Neuronal stem cell (in vitro differentiated cells): ENCODE data around the gene CD320.
A peak's percentile ranks its signal among the peaks of the same experiment; 100 is the strongest.

Experiments
- DNase-seq: peaks from one replicate; pipeline ENCODE4 v3.0.0-alpha.2; 2013; ENCODE audit warnings: low spot score
- H2AFZ ChIP-seq: one replicate; pipeline ENCODE4 v1.6.1; 2013; ENCODE audit warnings: mild to moderate bottlenecking, low read length, inconsistent platforms
- H2AK5ac ChIP-seq: 2 replicates; pipeline ENCODE4 v1.6.1; 2013; ENCODE audit warnings: low read depth, mild to moderate bottlenecking, inconsistent platforms, low read length, moderate library complexity, mixed read lengths
- H2BK120ac ChIP-seq: 2 replicates; pipeline ENCODE4 v1.6.1; 2013; ENCODE audit warnings: low read depth, mild to moderate bottlenecking, inconsistent platforms, low read length, moderate library complexity, mixed read lengths
- H2BK12ac ChIP-seq: one replicate; pipeline ENCODE4 v1.6.1; 2013; ENCODE audit warnings: low read length, inconsistent platforms
- H2BK15ac ChIP-seq: 2 replicates; pipeline ENCODE4 v1.6.1; 2013; ENCODE audit warnings: mild to moderate bottlenecking, low read length, inconsistent platforms, mixed read lengths
- H2BK5ac ChIP-seq: one replicate; pipeline ENCODE4 v1.6.1; 2013; ENCODE audit warnings: inconsistent platforms, mild to moderate bottlenecking, low read length, moderate library complexity
- H3K14ac ChIP-seq: one replicate; pipeline ENCODE4 v1.6.1; 2013; ENCODE audit warnings: low read length, inconsistent platforms
- H3K18ac ChIP-seq: 2 replicates; pipeline ENCODE4 v1.6.1; 2013; ENCODE audit warnings: low read length, inconsistent platforms
- H3K23ac ChIP-seq: 2 replicates; pipeline ENCODE4 v1.6.1; 2013; ENCODE audit warnings: low read depth, mild to moderate bottlenecking, mixed read lengths, low read length, inconsistent platforms; ENCODE audit not compliant: poor library complexity
- H3K27ac ChIP-seq: replicated peaks from 3 replicates; pipeline ENCODE4 v1.5.1; 2013; ENCODE audit warnings: low read length, inconsistent platforms
- H3K27me3 ChIP-seq, 3 experiments: 2 replicates each; pipeline ENCODE4 v1.6.1; 2013; ENCODE audit warnings: low read length in 3 of 3, mild to moderate bottlenecking in 2 of 3, inconsistent platforms in 1 of 3, low read depth in 1 of 3, mixed read lengths in 1 of 3, moderate library complexity in 1 of 3; ENCODE audit not compliant: control insufficient read depth in 3 of 3, insufficient read depth in 3 of 3
- H3K36me3 ChIP-seq, 2 donors: replicated peaks in 1 of 2; 2 replicates each; pipeline ENCODE4 v1.6.1; 2013; ENCODE audit warnings: low read length in 2 of 2; ENCODE audit not compliant: control insufficient read depth in 2 of 2, insufficient read depth in 2 of 2
- H3K4ac ChIP-seq: 2 replicates; pipeline ENCODE4 v1.6.1; 2013; ENCODE audit warnings: inconsistent platforms, mild to moderate bottlenecking, low read length, moderate library complexity
- H3K4me1 ChIP-seq, 2 donors: 1 replicate in 1 of 2; 2 replicates in 1 of 2; pipeline ENCODE4 v1.6.1; 2013; ENCODE audit warnings: low read length in 2 of 2, low read depth in 1 of 2; ENCODE audit not compliant: control insufficient read depth in 2 of 2, insufficient read depth in 1 of 2
- H3K4me2 ChIP-seq: one replicate; pipeline ENCODE4 v1.6.1; 2013; ENCODE audit warnings: mild to moderate bottlenecking, low read length, inconsistent platforms; ENCODE audit not compliant: insufficient read depth, poor library complexity, severe bottlenecking
- H3K4me3 ChIP-seq, 2 donors: 2 replicates each; pipeline ENCODE4 v1.5.1; 2013; ENCODE audit warnings: low read length in 2 of 2, mild to moderate bottlenecking in 2 of 2, inconsistent platforms in 1 of 2, moderate library complexity in 1 of 2
- H3K79me1 ChIP-seq: one replicate; pipeline ENCODE4 v1.6.1; 2013; ENCODE audit warnings: low read depth, mild to moderate bottlenecking, inconsistent platforms, low read length, moderate library complexity
- H3K9ac ChIP-seq: one replicate; pipeline ENCODE4 v1.6.1; 2013; ENCODE audit warnings: mild to moderate bottlenecking, low read depth, low read length, inconsistent platforms; ENCODE audit not compliant: poor library complexity
- H3K9me3 ChIP-seq, 2 donors: replicated peaks in 1 of 2; 2 replicates each; pipeline versions ENCODE3 to v1.6.1; 2013; ENCODE audit warnings: low read length in 2 of 2, mild to moderate bottlenecking in 2 of 2, inconsistent platforms in 1 of 2, low read depth in 1 of 2, mixed read lengths in 1 of 2, moderate library complexity in 1 of 2; ENCODE audit not compliant: control insufficient read depth in 2 of 2, insufficient read depth in 1 of 2
- H4K8ac ChIP-seq: one replicate; pipeline ENCODE4 v1.6.1; 2013; ENCODE audit warnings: low read depth, mild to moderate bottlenecking, inconsistent platforms, low read length, moderate library complexity
- H4K91ac ChIP-seq: one replicate; pipeline ENCODE4 v1.6.1; 2013; ENCODE audit warnings: low read length, low read depth, mild to moderate bottlenecking, inconsistent platforms; ENCODE audit not compliant: poor library complexity
- WGBS, 2 donors: extraction: QIAGEN DNeasy Blood & Tissue Kit; methylation state at CpG; one replicate each; pipeline ENCODE4 v1.1.7; 2013; ENCODE audit warnings: missing lambda C conversion rate in 2 of 2, mixed read lengths in 1 of 2; ENCODE audit not compliant: insufficient read length in 2 of 2, insufficient replicate concordance in 1 of 2; ENCODE audit errors: extremely low coverage in 2 of 2; 5-methylcytosine and 5-hydroxymethylcytosine counted together

Gene CD320

DNA sequence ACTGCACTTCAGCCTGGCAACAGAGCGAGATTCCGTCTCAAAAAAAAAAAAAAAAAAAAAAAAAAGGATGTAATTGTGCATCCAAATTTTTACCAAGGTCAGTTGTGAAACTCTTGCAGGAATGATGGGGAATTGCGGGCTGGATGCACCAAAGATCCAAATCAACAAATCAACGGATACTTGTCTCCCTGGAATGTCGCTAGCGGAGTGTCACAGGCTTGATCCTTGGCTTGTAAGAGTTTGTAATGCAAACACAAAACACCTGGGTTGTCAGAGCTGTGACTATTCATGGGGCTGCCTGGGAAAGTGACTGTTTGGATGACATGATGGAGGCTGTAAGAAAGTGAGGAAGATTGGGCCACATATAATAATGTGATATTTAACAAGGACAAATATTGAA is 30.7 kb upstream of the CD320 start:
- no peak overlapping the region for H2AK5ac ChIP-seq
- WGBS, 2 donors, result no CpG with 5 or more reads among the region's 6 CpGs
- H3K18ac ChIP-seq, result no peak overlapping the region
- H3K4ac ChIP-seq, result no peak overlapping the region
- H3K79me1 ChIP-seq, result no peaks in the 10 kb centered on the region
- DNase-seq, result no peak
- H3K27ac ChIP-seq, result no peak overlapping the region
- no peak overlapping the region for H4K91ac ChIP-seq
- H3K9ac ChIP-seq, result no peak overlapping the region
- peaks cover 5 to 6% of the 10 kb centered on the region in 2 donors for H3K4me1 ChIP-seq
- H4K8ac ChIP-seq, result no peak overlapping the region
- no peak overlapping the region for H2BK12ac ChIP-seq
- H3K4me2 ChIP-seq, result no peak overlapping the region
- H3K9me3 ChIP-seq, result no peaks in the 10 kb centered on the region
- no peak overlapping the region for H3K4me3 ChIP-seq
- no peak overlapping the region for H2BK15ac ChIP-seq
- H2BK5ac ChIP-seq, result no peak overlapping the region
- peaks cover 18 to 75% (median 57%) of the 10 kb centered on the region in 3 experiments for H3K27me3 ChIP-seq
- no peaks in the 10 kb centered on the region for H3K36me3 ChIP-seq
- H3K23ac ChIP-seq, result no peak overlapping the region
- H3K14ac ChIP-seq, result no peak overlapping the region
- no peak overlapping the region for H2BK120ac ChIP-seq
- no peak overlapping the region for H2AFZ ChIP-seq

DNA sequence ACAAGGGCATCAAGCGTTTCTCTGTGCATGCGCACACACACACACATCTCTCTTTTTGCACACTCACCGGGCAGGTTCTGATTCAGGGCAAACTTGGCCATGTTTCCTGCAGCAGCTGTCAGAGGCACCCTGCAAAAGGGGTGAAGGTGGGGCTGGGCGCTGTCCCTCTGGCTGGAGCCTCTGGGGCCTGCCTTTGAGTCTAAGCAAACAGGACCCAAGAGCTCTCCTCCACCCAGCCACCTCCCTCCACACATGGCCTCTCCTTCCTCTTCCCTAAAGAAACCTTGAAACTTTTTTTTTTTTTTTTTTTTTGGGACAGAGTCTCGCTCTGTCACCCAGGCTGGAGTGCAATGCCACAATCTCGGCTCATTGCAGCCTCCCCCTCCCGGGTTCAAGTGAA is 29.6 kb upstream of the CD320 start:
- no peak overlapping the region for H3K14ac ChIP-seq
- peaks cover 5 to 9% of the 10 kb centered on the region in 2 donors for H3K4me1 ChIP-seq
- no peak for DNase-seq
- H2AK5ac ChIP-seq, result no peak overlapping the region
- H3K4me2 ChIP-seq, result no peak overlapping the region
- H3K27ac ChIP-seq, result no peak overlapping the region
- H2BK120ac ChIP-seq, result no peak overlapping the region
- no peaks in the 10 kb centered on the region for H3K9me3 ChIP-seq
- no peak overlapping the region for H2AFZ ChIP-seq
- H3K4ac ChIP-seq, result no peak overlapping the region
- no peak overlapping the region for H4K91ac ChIP-seq
- no peak overlapping the region for H3K9ac ChIP-seq
- no peak overlapping the region for H2BK15ac ChIP-seq
- no peak overlapping the region for H3K23ac ChIP-seq
- no peak overlapping the region for H4K8ac ChIP-seq
- no CpG with 5 or more reads among the region's 7 CpGs for WGBS, 2 donors
- H2BK5ac ChIP-seq, result no peak overlapping the region
- H3K27me3 ChIP-seq, result peaks cover 25 to 76% (median 60%) of the 10 kb centered on the region in 3 experiments
- H3K18ac ChIP-seq, result no peak overlapping the region
- peak overlapping the region in 1 of 2 donors; percentile 52 for H3K4me3 ChIP-seq
- no peaks in the 10 kb centered on the region for H3K36me3 ChIP-seq
- H3K79me1 ChIP-seq, result no peaks in the 10 kb centered on the region
- H2BK12ac ChIP-seq, result no peak overlapping the region

DNA sequence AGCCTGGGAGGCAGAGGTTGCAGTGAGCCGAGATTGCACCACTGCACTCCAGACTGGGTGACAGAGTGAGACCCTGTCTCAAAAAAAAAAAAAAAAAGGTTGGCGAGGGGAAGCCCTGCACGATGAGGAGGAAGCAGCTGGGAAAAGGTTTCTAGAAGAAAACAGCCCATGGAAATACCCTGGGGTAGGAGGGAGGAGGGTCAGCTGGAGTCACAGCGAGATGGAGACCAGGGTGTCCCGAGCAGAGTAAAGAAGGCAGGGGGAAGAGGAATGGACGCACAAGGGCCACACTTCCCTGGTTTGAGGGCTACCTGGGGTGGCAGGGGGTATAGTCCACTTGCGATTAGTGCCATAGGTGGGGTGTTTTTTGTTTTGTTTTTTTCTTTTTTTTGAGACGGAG is 28.5 kb upstream of the CD320 start:
- Histone ChIP-seq H2BK15ac (no peak overlapping the region), H3K18ac (no peak overlapping the region), H3K4ac (no peak overlapping the region), H3K27ac (no peak overlapping the region), H3K79me1 (no peaks in the 10 kb centered on the region), H3K4me1 (peaks cover 5 to 9% of the 10 kb centered on the region in 2 donors), H3K4me3 (no peak overlapping the region), H2BK12ac (no peak overlapping the region), H3K9me3 (no peaks in the 10 kb centered on the region), H3K9ac (no peak overlapping the region), H3K36me3 (no peaks in the 10 kb centered on the region), H2BK5ac (no peak overlapping the region), H3K27me3 (peaks cover 23 to 73% (median 54%) of the 10 kb centered on the region in 3 experiments), H3K23ac (no peak overlapping the region), H2AK5ac (no peak overlapping the region), H3K4me2 (no peak overlapping the region), H3K14ac (no peak overlapping the region), H2AFZ (no peak overlapping the region), H4K91ac (no peak overlapping the region), H2BK120ac (no peak overlapping the region), H4K8ac (no peak overlapping the region)
- WGBS, 2 donors, result no CpG with 5 or more reads among the region's 8 CpGs
- DNase-seq, result no peak

DNA sequence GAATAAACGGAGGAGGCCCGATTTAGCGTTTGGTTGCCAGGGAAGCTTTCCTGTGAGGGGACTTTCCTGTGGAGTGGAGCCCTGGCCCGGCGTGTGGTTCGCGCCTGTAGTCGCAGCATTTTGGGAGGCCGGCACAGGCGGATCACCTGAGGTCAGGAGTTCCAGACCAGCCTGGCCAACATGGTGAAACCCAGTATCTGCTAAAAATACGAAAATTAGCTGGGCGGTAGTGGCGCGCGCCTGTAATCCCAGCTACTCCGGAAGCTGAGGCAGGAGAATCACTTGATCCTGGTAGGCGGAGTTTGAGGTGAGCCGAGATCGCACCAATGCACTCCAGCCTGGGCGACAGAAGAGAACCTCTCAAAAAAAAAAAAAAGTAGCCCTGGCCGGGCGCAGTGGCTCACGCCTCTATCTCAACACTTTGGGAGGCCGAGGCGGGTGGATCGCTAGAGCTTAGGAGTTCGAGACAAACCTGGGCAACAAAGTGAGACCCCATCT is 28.0 kb upstream of the CD320 start:
- Histone ChIP-seq H3K27me3 (peaks cover 23 to 73% (median 56%) of the 10 kb centered on the region in 3 experiments), H3K79me1 (no peaks in the 10 kb centered on the region), H3K9ac (no peak overlapping the region)

More for the DNA sequence above, 28.0 kb upstream of the CD320 start:
- Histone ChIP-seq H3K4me1 (peaks cover 5 to 9% of the 10 kb centered on the region in 2 donors), H4K91ac (no peak overlapping the region), H3K9me3 (no peaks in the 10 kb centered on the region), H4K8ac (no peak overlapping the region), H2BK120ac (no peak overlapping the region), H3K4me2 (no peak overlapping the region), H2BK15ac (no peak overlapping the region), H3K23ac (no peak overlapping the region), H2BK12ac (no peak overlapping the region), H3K18ac (no peak overlapping the region), H2BK5ac (no peak overlapping the region), H3K14ac (no peak overlapping the region), H3K4ac (no peak overlapping the region), H3K36me3 (no peaks in the 10 kb centered on the region), H3K4me3 (no peak overlapping the region), H3K27ac (no peak overlapping the region), H2AFZ (no peak overlapping the region), H2AK5ac (no peak overlapping the region)
- WGBS, 2 donors, result no CpG with 5 or more reads among the region's 27 CpGs
- no peak for DNase-seq
